Suprapubic skin (tissue), 4 donors: ENCODE results near the gene ANKMY1. TPM values are rescaled to one million over a fixed set of nuclear protein-coding genes. Genes with fewer than 3 reads are reported as not detected.

Experiments used
- DNase-seq, 2 donors: peaks; one replicate each; pipeline ENCODE4 v3.0.0-alpha.2; 2019; ENCODE audit warnings: low spot score in 2 of 2
- H3K27ac ChIP-seq: fragments of 200-600 bp; sonication (generic); one replicate; pipeline ENCODE4 v1.5.1; 2019
- H3K27me3 ChIP-seq: fragments of 200-600 bp; sonication (generic); one replicate; pipeline ENCODE4 v1.5.1; 2019
- H3K36me3 ChIP-seq: fragments of 200-600 bp; sonication (generic); one replicate; pipeline ENCODE4 v1.5.1; 2019
- H3K4me1 ChIP-seq: fragments of 200-600 bp; sonication (generic); one replicate; pipeline ENCODE4 v1.5.1; 2019
- H3K4me3 ChIP-seq: fragments of 200-600 bp; sonication (generic); one replicate; pipeline ENCODE4 v1.5.1; 2019; ENCODE audit warnings: mild to moderate bottlenecking
- H3K9me3 ChIP-seq: fragments of 200-600 bp; sonication (generic); one replicate; pipeline ENCODE4 v1.5.1; 2019
- EP300 ChIP-seq: sonication (generic); formaldehyde crosslinking; IDR thresholded peaks from one replicate; pipeline ENCODE4 v1.6.1; 2017; ENCODE audit warnings: antibody characterized with exemption
- POLR2A ChIP-seq, 2 donors: fragments of 450-650 bp; IDR thresholded peaks; one replicate each; pipeline ENCODE4 v1.6.1; 2017; ENCODE audit warnings: antibody characterized with exemption in 2 of 2, mild to moderate bottlenecking in 2 of 2, moderate library complexity in 2 of 2
- POLR2AphosphoS5 ChIP-seq, 3 donors: sonication (generic); formaldehyde crosslinking; IDR thresholded peaks; one replicate each; pipeline ENCODE4 v1.6.1; 2017; ENCODE audit warnings: antibody characterized with exemption in 3 of 3
- WGBS: methylation state at CpG from one replicate; pipeline ENCODE4 v1.1.5; 2018; 5-methylcytosine and 5-hydroxymethylcytosine counted together
- total RNA-seq, 4 donors: library from RNA; depleted of rRNA; stranded (reverse); fragments of >200 nt; gene quantifications; one replicate each; pipeline ENCODE4 v1.1.0, GENCODE V29; 2016
- TF ChIP-seq, protein P1 (sequence below), 2 donors: fragments of 200-600 bp in 1 of 2; fragments of 450-650 bp in 1 of 2; sonication (generic) in 1 of 2; IDR thresholded peaks; one replicate each; pipeline ENCODE4 v1.5.1; 2016 to 2019; ENCODE audit warnings: antibody characterized with exemption in 2 of 2, mild to moderate bottlenecking in 1 of 2, moderate library complexity in 1 of 2

The ANKMY1 gene
- total RNA-seq, 4 donors from 2014 or later = 12.2 to 52.1 (median 23.0) TPM

DNA sequence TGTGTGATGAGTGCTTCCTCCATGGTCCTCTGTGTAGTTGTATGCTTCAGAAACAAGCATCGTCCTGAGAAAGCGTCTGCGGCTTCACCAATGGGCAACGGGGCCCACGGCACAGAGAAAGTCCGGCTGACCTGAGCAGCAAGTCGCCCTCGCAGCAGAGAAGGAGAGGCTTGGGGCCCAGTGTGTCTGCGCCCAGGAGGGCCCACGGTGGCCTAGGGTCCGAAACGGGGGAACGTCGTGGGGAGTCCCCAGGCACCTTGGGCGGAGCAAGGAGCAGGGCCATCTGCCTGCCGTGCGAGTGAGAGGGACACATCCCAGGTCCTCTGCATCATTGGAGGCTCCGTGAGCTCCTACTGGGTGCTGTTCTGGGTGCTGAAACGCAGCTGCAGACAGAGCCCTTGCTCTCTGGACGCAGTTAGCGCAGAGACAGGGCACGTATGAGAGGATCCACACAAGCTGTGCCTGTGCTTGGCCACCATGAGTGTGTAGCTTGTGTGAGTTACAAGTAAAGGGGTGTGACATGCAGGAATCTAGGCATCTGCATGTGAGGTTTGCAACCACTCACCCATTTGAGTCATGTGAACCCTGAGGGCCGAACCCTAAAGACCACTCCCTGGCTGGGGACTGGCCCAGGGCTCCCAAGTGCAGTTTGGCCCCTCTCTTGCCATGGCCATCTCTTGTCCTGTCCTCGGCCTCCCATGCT is 111.7 kb downstream of the ANKMY1 start:
- no peak for DNase-seq
- H3K36me3 ChIP-seq = peaks cover 3% of the 10 kb centered on the region
- 91% methylated on average over 10 of the region's 24 CpGs for WGBS
- TF ChIP-seq, protein P1, sequence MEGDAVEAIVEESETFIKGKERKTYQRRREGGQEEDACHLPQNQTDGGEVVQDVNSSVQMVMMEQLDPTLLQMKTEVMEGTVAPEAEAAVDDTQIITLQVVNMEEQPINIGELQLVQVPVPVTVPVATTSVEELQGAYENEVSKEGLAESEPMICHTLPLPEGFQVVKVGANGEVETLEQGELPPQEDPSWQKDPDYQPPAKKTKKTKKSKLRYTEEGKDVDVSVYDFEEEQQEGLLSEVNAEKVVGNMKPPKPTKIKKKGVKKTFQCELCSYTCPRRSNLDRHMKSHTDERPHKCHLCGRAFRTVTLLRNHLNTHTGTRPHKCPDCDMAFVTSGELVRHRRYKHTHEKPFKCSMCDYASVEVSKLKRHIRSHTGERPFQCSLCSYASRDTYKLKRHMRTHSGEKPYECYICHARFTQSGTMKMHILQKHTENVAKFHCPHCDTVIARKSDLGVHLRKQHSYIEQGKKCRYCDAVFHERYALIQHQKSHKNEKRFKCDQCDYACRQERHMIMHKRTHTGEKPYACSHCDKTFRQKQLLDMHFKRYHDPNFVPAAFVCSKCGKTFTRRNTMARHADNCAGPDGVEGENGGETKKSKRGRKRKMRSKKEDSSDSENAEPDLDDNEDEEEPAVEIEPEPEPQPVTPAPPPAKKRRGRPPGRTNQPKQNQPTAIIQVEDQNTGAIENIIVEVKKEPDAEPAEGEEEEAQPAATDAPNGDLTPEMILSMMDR (IDR thresholded peaks at IDR 0.05) = no peak
- TF ChIP-seq POLR2A (IDR thresholded peaks at IDR 0.05) = no peak
- no peak for TF ChIP-seq EP300
- no peak for TF ChIP-seq POLR2AphosphoS5 (IDR thresholded peaks at IDR 0.05)
- no peak overlapping the region for H3K4me3 ChIP-seq
- H3K9me3 ChIP-seq = no peaks in the 10 kb centered on the region
- H3K4me1 ChIP-seq = peaks cover 81% of the 10 kb centered on the region
- no peak overlapping the region for H3K27ac ChIP-seq
- peaks cover 9% of the 10 kb centered on the region for H3K27me3 ChIP-seq

DNA sequence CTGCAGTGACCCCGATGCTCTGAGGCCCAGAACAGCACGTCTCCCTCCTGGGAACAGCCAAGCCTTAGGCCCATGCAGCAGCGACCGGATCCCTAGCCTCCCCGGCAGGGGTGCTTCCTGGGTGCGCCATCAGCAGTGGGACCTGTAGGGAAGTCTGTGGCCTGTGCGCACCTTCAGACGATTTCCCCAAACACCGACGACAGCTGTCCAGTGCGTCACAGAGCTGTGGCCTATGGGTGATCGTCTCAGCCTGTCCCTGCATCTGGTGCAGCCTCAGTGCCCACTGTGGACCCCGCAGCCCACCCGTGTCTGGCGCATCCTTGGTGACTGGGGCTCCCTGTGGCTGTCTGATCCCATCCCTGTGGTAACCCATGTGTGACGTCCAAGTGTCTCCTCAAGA is 113.3 kb downstream of the ANKMY1 start:
- WGBS = 78% methylated on average over 3 of the region's 16 CpGs
- Histone ChIP-seq H3K9me3 (no peaks in the 10 kb centered on the region), H3K27me3 (no peaks in the 10 kb centered on the region), H3K36me3 (peaks cover 3% of the 10 kb centered on the region), H3K4me1 (peaks cover 80% of the 10 kb centered on the region), H3K27ac (no peak overlapping the region), H3K4me3 (no peak overlapping the region)
- DNase-seq = no peak
- TF ChIP-seq, protein P1 (IDR thresholded peaks at IDR 0.05) = no peak
- TF ChIP-seq EP300 (no peak), POLR2AphosphoS5 (IDR thresholded peaks at IDR 0.05) (no peak), POLR2A (IDR thresholded peaks at IDR 0.05) (no peak)

DNA sequence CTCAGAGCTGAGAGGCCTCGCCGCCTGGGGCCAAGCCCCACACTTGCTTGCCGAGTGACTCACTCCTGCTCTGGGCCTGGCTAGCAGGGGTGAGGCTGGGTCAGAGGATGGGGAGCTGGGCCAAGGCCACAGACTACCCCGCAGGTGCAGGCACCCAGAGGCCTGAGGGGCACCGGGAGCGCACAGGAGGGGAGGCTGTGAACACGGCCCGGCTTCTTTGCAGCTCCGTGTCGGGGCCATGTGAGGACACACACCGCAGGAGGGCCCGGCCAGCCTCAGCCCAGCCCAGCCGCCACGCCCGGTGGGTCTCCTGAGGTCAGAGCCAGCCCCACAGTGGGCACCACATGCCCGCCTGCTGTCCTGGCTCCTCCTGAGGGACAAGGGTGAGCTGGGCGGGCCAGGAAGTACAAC is 113.9 kb downstream of the ANKMY1 start:
- Histone ChIP-seq H3K9me3 (no peaks in the 10 kb centered on the region), H3K27ac (no peak overlapping the region), H3K27me3 (no peaks in the 10 kb centered on the region), H3K4me3 (no peak overlapping the region), H3K4me1 (peaks cover 80% of the 10 kb centered on the region), H3K36me3 (peaks cover 3% of the 10 kb centered on the region)
- 71% methylated on average over 10 of the region's 17 CpGs for WGBS
- TF ChIP-seq EP300 (no peak), POLR2A (IDR thresholded peaks at IDR 0.05) (no peak), POLR2AphosphoS5 (IDR thresholded peaks at IDR 0.05) (no peak)
- TF ChIP-seq, protein P1 (IDR thresholded peaks at IDR 0.05) = no peak
- DNase-seq = no peak

DNA sequence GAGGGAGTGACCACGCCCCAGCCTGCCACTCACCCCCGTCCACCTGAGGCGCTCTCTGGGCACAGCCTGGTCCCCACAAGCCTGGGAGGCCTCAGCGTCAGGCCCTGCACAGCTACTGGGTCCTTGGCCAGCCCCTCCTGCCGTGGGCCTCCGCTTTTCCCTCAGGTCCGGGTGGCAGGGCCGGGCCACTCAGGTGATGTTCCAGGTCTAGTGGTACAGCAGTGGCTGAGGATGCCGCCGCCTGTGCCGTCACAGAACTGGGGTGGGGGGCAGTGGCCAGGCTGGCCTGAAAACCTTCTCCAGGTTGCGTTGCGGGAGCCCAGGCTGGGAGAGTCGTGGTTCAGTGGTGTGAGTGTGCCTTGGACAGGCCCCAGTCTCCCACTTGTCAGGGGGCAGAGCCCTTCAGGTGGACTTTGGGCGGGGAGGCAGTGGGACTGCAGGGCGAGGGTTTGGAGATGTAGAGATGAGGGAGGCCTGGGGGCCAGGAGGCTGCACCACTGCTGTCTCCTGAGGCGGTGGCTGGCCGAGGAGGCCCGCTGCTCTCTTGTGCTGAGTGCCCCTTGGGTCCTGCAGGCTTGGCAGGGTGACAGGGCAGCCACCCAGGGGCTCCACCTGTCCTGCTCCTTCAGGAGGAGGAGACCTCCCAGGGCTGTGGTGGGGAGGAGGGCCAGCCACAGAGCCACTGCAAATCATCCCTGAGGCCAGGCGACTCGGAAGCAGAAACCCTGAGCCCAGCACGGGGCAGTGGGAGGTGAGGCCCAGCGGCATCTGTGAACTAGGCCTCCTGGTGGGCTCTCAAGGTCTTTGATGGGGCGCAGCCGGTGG is 114.7 kb downstream of the ANKMY1 start:
- DNase-seq = no peak
- H3K27me3 ChIP-seq = no peaks in the 10 kb centered on the region
- TF ChIP-seq, protein P1 (IDR thresholded peaks at IDR 0.05) = no peak
- TF ChIP-seq POLR2A (IDR thresholded peaks at IDR 0.05) = no peak
- no peak for TF ChIP-seq EP300
- TF ChIP-seq POLR2AphosphoS5 (IDR thresholded peaks at IDR 0.05) = no peak
- peaks cover 80% of the 10 kb centered on the region for H3K4me1 ChIP-seq
- no peaks in the 10 kb centered on the region for H3K9me3 ChIP-seq
- H3K27ac ChIP-seq = no peak overlapping the region
- H3K36me3 ChIP-seq = peaks cover 3% of the 10 kb centered on the region
- no peak overlapping the region for H3K4me3 ChIP-seq
- 66% methylated on average over 6 of the region's 25 CpGs for WGBS

DNA sequence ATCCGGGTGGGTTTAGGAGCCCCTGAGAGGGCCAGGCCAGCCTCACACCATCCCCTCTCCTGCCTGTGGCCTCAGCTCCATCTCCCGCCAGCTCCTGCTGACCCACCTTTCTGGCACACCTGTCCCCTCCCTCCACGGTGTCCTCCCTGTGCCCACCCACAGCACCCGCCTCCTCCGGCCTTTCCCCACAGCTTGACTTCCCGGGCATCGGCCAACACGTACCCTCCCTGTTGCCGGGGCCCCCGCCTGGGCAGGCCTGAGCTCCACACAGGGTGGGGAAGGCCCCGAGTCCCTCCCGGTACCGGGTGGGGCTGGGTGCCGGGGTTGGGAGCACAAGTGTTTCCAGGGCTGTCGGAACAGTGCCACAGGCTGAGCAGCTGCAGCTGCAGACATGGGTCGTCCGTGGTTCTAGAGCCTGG is 115.8 kb downstream of the ANKMY1 start:
- Histone ChIP-seq H3K36me3 (peaks cover 3% of the 10 kb centered on the region), H3K4me3 (no peak overlapping the region), H3K9me3 (no peaks in the 10 kb centered on the region), H3K27me3 (peaks cover 7% of the 10 kb centered on the region), H3K27ac (peak overlapping the region; percentile 63), H3K4me1 (peaks cover 80% of the 10 kb centered on the region)
- WGBS = 47% methylated on average over 15 of the region's 17 CpGs
- TF ChIP-seq EP300 = no peak
- TF ChIP-seq, protein P1 (IDR thresholded peaks at IDR 0.05) = no peak
- TF ChIP-seq POLR2A (IDR thresholded peaks at IDR 0.05) = no peak
- no peak for TF ChIP-seq POLR2AphosphoS5 (IDR thresholded peaks at IDR 0.05)
- no peak for DNase-seq
